Measurements from ENCODE around the gene PTPRN2.
"Not testable (repeated sequence)": the region's sequence is repeated elsewhere in the genome, so short reads cannot be mapped to it uniquely, and the experiment has no call there.

The PTPRN2 gene

DNA sequence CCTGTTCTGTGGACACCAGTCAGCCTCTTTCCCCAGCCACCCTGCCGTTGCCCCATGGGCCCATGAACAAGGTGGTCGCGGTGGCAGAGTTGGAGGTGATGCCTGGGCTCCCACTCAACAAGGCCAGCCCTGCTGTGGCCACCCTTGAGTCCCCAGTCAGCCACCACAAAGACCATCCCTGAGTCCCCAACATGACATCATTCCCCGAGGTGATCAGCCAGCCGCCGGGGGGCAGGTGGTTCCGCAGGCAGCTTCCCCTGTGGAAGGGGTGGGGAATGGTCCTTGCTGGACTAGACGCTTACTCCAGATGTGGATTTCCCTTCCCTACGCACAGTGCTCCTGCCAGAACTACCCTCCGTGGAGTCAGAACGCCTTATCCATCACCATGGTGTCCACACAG is 271.7 kb downstream of the PTPRN2 start:
- no peak for DNase-seq

DNA sequence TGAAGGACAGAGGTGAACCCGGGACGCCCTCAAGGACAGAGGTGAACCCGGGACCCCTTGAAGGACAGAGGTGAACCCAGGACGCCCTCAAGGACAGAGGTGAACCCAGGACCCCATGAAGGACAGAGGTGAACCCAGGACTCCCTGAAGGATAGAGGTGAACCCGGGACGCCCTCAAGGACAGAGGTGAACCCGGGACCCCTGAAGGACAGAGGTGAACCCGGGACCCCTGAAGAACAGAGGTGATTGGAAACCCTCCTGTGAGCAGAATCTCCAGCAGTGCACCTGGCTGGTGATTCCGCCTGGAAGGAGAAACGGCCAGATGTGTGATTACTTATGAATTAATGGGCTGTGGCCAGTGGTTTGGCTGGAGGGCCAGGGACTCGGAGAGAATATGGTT is 272.3 kb downstream of the PTPRN2 start:
- no peak for DNase-seq

DNA sequence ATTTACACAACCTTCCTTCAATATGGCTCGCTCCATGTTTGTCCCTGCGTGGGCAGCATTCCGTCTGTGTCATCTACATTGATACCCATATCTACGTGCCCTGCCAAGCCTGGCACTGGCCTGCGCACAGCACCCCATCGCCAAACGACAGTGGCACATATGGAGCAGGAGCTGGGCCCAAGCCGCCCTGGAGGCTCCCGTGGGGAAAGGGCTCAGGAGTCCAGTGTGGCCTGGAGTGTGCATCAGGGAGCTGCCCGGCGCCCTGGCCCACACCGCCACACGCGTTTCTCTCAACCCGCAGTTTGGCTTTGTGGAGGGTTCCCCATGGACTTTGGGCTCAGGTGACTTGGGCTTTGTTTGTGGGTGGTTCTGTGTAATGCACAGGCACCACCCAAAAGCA is 273.2 kb downstream of the PTPRN2 start:
- no peak for DNase-seq

GRCh38 chr7:158313931-158314330 is 273.7 kb downstream of the PTPRN2 start:
- no peak for DNase-seq

DNA sequence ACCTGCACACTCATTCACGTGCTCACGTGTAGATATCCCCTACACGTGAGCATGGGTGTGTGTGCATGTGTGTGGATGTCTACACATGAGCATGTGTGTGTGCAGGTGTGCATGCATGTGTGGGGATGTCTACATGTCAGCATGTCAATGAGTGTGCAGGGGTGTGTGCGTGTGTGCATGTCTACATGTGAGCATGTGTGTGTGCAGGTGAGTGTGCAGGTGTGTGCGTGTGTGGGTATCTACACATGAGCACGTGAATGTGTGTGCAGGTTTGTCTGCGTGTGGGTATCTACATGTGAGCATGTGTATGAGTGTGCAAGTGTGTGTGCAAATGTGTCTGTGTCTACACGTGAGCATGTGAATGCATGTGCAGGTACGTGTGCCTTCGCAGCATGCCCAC is 274.8 kb downstream of the PTPRN2 start:
- DNase-seq, result no peak

- no peak for DNase-seq
These were observed 275.8 kb downstream of the PTPRN2 start for GRCh38 chr7:158311791-158312190.

- DNase-seq, result no peak
These were observed 276.5 kb downstream of the PTPRN2 start for GRCh38 chr7:158310924-158311666.

DNA sequence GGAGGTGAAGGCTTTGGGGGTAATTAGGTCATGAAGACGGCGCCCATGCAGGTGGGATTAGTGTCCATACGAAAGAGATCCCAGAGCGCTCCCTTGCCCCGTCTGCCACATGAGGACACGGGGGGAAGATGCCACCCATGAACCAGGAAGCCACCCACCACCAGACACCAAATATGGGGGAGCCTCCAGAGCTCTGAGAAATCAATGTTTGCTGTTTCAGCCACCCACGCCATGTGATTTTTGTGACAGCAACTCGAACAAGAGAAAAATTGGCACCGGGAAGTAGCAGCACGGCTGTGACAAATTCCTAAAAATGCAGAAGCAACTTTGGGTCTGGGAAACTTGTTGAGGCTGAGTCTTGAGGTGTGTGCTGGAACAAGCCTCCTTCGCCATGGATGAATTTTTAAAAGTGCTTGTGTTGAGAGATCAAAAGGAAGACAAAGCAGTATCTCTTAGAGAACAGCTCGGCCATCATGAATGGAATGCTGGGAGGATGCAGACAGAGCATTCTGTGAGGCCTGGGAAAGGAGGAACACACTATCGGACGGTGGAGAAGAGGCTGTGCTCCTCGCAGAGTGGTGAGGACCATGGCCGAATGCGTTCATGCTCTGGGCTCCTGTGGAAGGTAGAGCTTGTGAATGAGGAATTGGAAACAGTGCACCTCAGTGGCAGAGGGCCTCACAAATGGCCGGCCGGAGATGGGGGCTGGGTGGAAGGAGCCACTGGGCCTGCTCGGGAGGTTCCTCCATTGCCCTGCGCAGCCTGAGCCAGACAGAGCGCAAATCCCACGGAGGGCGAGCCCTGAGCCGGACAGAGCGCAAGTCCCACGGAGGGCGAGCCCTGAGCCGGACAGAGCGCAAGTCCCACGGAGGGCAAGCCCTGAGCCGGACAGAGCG is 277.5 kb downstream of the PTPRN2 start:
- DNase-seq, result no peak

DNA sequence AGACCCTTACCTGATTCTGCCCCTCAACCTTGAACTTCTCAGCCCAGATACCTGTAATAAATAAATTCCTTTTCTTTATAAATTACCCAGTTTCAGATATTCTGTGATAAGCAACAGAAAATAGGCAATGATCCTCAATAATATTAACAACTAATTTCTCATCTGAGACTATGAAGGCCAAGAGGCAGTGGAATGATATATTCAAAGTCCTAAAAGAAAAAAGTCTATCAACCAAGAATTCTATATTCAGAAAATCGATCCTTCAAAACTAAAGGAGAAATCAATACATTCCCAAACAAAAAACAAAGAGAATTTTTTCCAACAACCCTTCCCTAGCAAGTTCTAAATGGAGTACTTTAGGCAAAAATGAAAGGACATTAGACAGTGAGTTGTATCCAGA is 279.6 kb downstream of the PTPRN2 start:
- no peak for DNase-seq

DNA sequence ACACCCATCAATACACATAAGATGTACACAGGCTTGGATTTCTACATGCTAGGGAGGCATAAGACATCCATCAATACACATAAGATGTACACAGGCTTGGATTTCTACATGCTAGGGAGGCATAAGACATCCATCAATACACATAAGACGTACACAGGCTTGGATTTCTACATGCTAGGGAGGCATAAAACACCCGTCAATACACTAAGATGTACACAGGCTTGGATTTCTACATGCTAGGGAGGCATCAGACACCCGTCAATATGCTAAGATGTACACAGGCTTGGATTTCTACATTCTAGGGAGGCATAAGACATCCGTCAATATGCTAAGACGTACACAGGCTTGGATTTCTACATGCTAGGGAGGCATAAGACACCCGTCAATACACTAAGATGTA is 283.6 kb downstream of the PTPRN2 start:
- DNase-seq, result not testable (repeated sequence)

DNA sequence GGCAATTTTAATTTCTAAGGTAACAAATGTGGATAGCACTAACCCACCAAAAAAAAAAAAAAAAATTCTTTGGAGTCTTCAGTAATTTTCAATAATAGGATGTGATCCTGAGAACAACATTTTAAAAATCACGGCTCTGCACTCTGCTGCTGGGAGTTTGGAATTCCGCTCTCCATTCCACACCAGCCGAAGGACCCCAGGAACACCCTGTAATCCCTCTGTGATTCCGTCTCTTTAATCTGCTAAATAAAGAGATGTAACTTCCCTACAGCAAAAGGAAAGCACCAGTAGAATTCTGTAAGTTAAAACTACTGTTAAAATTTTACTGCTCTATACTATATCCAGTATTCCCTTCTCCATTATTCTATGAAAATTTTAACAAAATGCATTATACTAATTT is 284.5 kb downstream of the PTPRN2 start:
- no peak for DNase-seq

GRCh38 chr7:158302274-158303070 is 285.2 kb downstream of the PTPRN2 start:
- no peak for DNase-seq

DNA sequence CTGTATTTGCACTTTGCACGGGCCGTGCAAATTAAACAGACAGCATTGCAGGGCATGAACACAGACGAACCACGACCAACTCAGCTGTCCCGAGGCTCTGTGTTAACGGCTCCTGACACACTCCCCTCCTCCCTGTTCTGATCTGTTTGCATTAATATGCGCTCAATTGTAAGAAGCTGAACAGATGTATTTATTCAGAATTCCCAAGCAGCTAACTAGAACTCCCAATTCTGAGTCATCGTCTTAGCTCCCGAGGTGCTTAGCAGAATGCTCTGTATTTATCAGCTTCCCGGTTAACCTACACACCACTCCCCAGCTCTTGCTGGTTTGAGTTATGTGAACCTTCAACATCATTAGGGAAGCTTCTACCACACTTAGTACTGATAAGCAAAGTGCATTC is 286.4 kb downstream of the PTPRN2 start:
- no peak for DNase-seq

- no peak for DNase-seq
These were observed 287.2 kb downstream of the PTPRN2 start for GRCh38 chr7:158300427-158300826.

DNA sequence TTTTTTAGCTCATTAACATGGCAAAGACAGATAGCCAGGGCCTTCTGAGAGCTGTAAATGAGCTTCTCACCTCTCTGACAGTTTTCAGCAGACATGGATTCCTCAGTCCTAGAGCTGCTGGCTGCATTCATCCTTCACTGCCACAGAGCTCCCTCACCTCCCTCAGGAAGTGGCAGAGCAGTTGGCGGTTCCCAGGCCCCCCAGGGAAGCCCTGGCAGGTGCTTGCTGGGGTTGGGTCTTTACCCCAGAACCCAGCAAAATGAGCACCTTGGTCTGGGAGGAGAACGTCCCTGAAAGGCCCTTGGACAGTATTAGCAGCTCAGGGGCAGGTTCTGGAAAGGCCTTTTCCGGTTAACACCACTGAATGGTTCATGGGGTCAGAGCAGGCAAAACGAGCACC is 288.0 kb downstream of the PTPRN2 start:
- DNase-seq, result no peak

DNA sequence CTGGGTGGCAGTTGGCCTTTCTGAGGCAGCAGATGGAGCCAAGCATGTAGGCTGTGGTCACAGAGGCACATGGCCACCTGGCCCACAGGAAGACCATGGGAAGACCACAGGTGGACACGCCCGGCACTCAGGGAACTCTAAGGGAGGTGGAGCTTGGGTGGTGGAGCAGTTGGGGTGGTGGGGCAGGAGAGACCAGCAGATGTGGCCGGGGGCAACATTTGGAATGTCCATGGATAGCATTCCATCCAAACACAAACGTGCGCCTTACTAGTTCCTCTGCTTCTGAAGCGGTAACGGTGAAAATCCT is 290.9 kb downstream of the PTPRN2 start:
- no peak for DNase-seq

- DNase-seq, result no peak
These were observed 291.4 kb downstream of the PTPRN2 start for GRCh38 chr7:158295966-158296797.

DNA sequence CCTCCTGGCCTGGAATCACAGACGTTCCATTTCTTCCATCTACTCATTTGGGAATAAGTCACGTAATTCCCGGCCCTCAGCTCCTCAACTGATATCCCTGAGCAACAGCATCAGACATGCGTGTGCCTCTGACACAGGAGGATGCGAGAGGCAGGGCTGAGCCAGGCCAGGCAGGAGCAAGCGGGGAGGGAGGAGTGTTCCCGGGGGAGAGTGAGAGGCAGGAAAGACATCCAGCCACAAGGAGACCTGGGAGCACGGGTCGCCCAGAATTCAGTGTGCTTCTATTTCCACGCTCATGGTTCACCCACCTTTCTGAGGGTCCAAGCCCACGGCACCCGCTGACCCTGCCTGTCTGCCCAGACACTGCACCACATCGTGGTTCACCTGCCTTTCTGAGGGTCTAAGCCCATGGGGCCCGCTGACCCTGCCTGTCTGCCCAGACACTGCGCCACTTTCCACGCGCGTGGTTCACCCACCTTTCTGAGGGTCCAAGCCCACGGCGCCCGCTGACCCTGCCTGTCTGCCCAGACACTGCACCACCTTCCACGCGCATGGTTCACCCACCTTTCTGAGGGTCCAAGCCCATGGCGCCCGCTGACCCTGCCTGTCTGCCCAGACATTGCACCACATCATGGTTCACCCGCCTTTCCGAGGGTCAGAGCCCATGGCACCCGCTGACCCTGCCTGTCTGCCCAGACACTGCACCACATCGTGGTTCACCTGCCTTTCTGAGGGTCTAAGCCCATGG is 293.0 kb downstream of the PTPRN2 start:
- not testable (repeated sequence) for DNase-seq

DNA sequence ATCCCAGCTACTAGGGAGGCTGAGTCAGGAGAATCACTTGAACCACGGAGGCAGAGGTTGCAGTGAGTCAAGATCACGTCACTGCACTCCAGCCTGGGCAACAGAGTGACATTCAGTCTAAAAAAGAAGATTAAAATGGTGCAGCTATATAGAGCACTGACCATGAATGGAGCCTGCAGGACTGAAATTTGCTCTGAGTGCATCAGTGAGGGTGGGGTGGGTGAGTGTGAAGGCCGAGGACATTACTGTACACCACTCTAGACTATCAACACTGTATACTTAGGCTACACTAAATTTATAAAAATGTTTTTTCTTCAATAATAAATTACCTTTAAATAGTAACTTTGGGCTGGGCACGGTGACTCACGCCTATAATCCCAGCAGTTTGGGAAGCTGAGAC is 294.7 kb downstream of the PTPRN2 start:
- DNase-seq, result no peak

DNA sequence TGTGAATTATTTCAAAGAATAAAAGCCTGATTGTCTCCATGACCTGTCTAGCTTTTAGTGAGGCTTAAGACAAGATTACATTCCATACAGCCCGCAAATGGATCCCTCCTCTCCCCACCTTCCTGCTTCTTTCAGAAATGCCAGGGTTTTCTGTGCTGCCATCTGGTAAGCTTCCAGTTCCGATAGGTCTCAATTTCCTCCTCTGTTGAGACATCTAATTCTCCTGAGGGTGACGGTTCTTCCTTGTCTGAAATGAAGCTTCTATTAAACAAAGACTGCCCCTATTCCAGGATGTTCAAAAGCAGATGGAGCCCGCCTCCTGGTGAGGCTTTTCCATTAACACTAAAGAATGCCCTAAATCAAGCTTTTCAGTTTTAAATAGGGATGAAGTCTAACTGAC is 295.6 kb downstream of the PTPRN2 start:
- DNase-seq, result no peak

- no peak for DNase-seq
These were observed 297.7 kb downstream of the PTPRN2 start for GRCh38 chr7:158289761-158290523.
